Endodermal cell (in vitro differentiated cells): ENCODE results near the gene WRNIP1. TPM values are rescaled to one million over a fixed set of nuclear protein-coding genes. Genes with fewer than 3 reads are reported as not detected.

Experiments used
- DNase-seq: peaks from one replicate; pipeline ENCODE4 v3.0.0-alpha.2; 2017
- H3K27ac ChIP-seq: 2 replicates; pipeline ENCODE4 v1.5.1; 2013; ENCODE audit warnings: mild to moderate bottlenecking, low read depth, low read length, moderate library complexity
- H3K27me3 ChIP-seq: 2 replicates; pipeline ENCODE4 v1.6.1; 2013; ENCODE audit warnings: mild to moderate bottlenecking, low read length, moderate library complexity; ENCODE audit not compliant: insufficient read depth, control insufficient read depth, poor library complexity, severe bottlenecking
- H3K36me3 ChIP-seq: 2 replicates; pipeline ENCODE4 v1.7.0; 2013; ENCODE audit warnings: mild to moderate bottlenecking, low read length, moderate library complexity; ENCODE audit not compliant: control insufficient read depth, insufficient read depth
- H3K4me1 ChIP-seq: one replicate; pipeline ENCODE4 v1.7.0; 2013; ENCODE audit warnings: low read length; ENCODE audit not compliant: control insufficient read depth, insufficient read depth
- H3K4me3 ChIP-seq: 2 replicates; pipeline ENCODE4 v1.5.1; 2013; ENCODE audit warnings: mild to moderate bottlenecking, low read length, moderate library complexity
- H3K9ac ChIP-seq: 2 replicates; pipeline ENCODE4 v1.6.1; 2013; ENCODE audit warnings: mild to moderate bottlenecking, low read length, moderate library complexity; ENCODE audit not compliant: poor library complexity, severe bottlenecking; ENCODE audit errors: extremely low read depth
- H3K9me3 ChIP-seq: 2 replicates; pipeline ENCODE4 v1.6.1; 2013; ENCODE audit warnings: mild to moderate bottlenecking, low read length, moderate library complexity; ENCODE audit not compliant: control insufficient read depth
- H3K27ac Mint-ChIP-seq: 2 replicates; pipeline ENCODE4 v1.8.0; 2020; ENCODE audit warnings: mixed read lengths
- H3K27me3 Mint-ChIP-seq: 2 replicates; pipeline ENCODE4 v1.8.0; 2021; ENCODE audit warnings: mild to moderate bottlenecking, mixed read lengths; ENCODE audit not compliant: insufficient read depth
- H3K36me3 Mint-ChIP-seq: 2 replicates; pipeline ENCODE4 v1.8.0; 2020; ENCODE audit warnings: low read depth, mixed read lengths
- H3K4me1 Mint-ChIP-seq: 2 replicates; pipeline ENCODE4 v1.8.0; 2020; ENCODE audit warnings: mixed read lengths
- H3K4me3 Mint-ChIP-seq: 2 replicates; pipeline ENCODE4 v1.8.0; 2020; ENCODE audit warnings: mild to moderate bottlenecking, moderate library complexity, mixed read lengths
- H3K9me3 Mint-ChIP-seq: 2 replicates; pipeline ENCODE4 v1.8.0; 2020; ENCODE audit warnings: mild to moderate bottlenecking, mixed read lengths
- WGBS, 2 experiments: methylation state at CpG; one replicate each; pipeline versions ENCODE4 v1.1.5 to v1.1.7; 2013; ENCODE audit warnings: missing lambda C conversion rate in 2 of 2, mixed read lengths in 1 of 2; ENCODE audit not compliant: insufficient coverage in 1 of 2, insufficient read length in 1 of 2; 5-methylcytosine and 5-hydroxymethylcytosine counted together
- total RNA-seq, 2 donors: library from RNA; stranded (reverse); fragmentation: NEBNext Ultra II Directional in 1 of 2; extraction: Animal tissue kit (Norgen Biotek cat#: 25700) in 1 of 2; gene quantifications; 2 replicates in 1 of 2; 3 replicates in 1 of 2; pipeline ENCODE4 v1.2.1, GENCODE V29; 2021
- TF ChIP-seq, protein P1 (sequence below): fragments of 200-600 bp; sonication (generic); conservative IDR thresholded peaks from 2 replicates; pipeline ENCODE4 v1.5.0; 2021; ENCODE audit warnings: antibody characterized with exemption, mild to moderate bottlenecking

WRNIP1 gene
- total RNA-seq, 2 donors from 2014 or later, result 30.8 to 33.2 TPM

DNA sequence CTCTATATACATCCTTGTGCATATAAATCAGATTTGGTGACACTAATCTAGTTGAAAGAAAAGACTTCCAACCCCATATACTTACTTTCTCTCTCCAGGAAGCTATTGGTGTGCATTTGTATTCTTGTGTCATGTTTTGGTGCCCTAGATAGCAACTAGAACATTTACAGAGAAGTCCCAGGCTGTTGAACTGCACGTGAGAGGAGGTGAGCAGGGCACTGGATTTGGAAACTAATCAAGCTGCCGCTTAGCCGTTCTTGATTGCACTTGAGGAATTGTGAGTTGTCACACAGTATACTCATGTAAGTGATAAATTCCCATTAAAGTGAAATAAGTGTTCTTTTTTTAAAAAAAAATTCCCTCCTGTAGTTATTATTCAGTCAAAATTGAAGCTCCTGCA is 7.6 kb downstream of the WRNIP1 start:
- Mint-ChIP-seq H3K36me3 (peaks cover 17% of the 10 kb centered on the region), H3K4me3 (no peak overlapping the region), H3K4me1 (peaks cover 26% of the 10 kb centered on the region), H3K27me3 (no peaks in the 10 kb centered on the region), H3K9me3 (no peaks in the 10 kb centered on the region), H3K27ac (no peak overlapping the region)
- no peak overlapping the region for H3K9ac ChIP-seq
- no peaks in the 10 kb centered on the region for H3K27me3 ChIP-seq
- TF ChIP-seq, protein P1, sequence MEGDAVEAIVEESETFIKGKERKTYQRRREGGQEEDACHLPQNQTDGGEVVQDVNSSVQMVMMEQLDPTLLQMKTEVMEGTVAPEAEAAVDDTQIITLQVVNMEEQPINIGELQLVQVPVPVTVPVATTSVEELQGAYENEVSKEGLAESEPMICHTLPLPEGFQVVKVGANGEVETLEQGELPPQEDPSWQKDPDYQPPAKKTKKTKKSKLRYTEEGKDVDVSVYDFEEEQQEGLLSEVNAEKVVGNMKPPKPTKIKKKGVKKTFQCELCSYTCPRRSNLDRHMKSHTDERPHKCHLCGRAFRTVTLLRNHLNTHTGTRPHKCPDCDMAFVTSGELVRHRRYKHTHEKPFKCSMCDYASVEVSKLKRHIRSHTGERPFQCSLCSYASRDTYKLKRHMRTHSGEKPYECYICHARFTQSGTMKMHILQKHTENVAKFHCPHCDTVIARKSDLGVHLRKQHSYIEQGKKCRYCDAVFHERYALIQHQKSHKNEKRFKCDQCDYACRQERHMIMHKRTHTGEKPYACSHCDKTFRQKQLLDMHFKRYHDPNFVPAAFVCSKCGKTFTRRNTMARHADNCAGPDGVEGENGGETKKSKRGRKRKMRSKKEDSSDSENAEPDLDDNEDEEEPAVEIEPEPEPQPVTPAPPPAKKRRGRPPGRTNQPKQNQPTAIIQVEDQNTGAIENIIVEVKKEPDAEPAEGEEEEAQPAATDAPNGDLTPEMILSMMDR, result no peak
- H3K4me3 ChIP-seq, result no peak overlapping the region
- H3K4me1 ChIP-seq, result peaks cover 4% of the 10 kb centered on the region
- peaks cover 65% of the 10 kb centered on the region for H3K36me3 ChIP-seq
- H3K9me3 ChIP-seq, result no peaks in the 10 kb centered on the region
- 94 to 100% methylated on average over 1 to 3 of the region's 3 CpGs for WGBS, 2 experiments
- no peak for DNase-seq
- H3K27ac ChIP-seq, result no peak overlapping the region

DNA sequence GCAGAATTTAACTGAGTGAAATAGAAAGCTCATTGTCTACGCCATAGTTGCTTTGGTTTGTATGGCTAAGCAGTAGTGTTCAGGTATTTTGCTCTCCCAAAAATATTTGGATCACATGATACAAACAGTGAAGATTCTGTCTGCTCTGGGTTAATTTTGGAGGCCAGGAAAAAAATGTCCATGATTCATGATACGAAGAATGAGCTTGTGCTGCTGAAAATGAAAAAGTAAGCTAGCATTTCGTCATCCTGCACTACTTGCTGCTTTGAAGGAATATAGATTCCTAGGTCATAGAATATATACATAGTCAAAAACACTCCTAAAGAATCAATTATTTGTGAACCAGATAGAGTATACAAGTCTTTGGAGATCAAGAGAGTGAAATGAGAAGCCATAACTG is 8.3 kb downstream of the WRNIP1 start:
- Mint-ChIP-seq H3K4me3 (no peak overlapping the region), H3K36me3 (peaks cover 17% of the 10 kb centered on the region), H3K27ac (no peak overlapping the region), H3K9me3 (no peaks in the 10 kb centered on the region), H3K27me3 (no peaks in the 10 kb centered on the region), H3K4me1 (peaks cover 21% of the 10 kb centered on the region)
- H3K27me3 ChIP-seq, result no peaks in the 10 kb centered on the region
- peaks cover 65% of the 10 kb centered on the region for H3K36me3 ChIP-seq
- H3K4me1 ChIP-seq, result peaks cover 4% of the 10 kb centered on the region
- no peak overlapping the region for H3K27ac ChIP-seq
- WGBS, 2 experiments, result 74 to 77% methylated on average over 2 to 3 of the region's 3 CpGs
- TF ChIP-seq, protein P1, result no peak
- H3K9me3 ChIP-seq, result no peaks in the 10 kb centered on the region
- no peak for DNase-seq
- H3K9ac ChIP-seq, result no peak overlapping the region
- no peak overlapping the region for H3K4me3 ChIP-seq

DNA sequence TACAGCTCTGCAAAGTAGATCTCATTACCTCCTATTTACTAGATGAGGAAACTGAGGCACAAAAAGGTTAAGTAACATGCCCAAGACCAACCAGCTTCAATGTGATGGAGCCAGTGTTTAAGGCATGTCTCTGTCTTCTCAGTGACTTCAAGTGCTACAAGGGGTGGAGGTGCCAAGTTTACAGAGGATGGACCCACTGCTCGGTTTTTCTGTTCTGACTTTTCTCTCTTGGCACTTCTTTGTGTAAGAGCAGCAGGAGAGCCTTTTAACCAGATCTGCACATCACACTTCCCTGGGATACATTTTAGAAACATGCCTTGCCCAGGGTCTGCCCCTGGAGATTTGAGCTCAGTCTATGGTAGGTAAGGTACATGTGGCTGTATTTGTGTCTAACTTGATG is 9.8 kb downstream of the WRNIP1 start:
- no peak overlapping the region for H3K27ac ChIP-seq
- Mint-ChIP-seq H3K4me3 (no peak overlapping the region), H3K27ac (no peak overlapping the region), H3K27me3 (no peaks in the 10 kb centered on the region), H3K9me3 (no peaks in the 10 kb centered on the region), H3K36me3 (peaks cover 26% of the 10 kb centered on the region), H3K4me1 (peaks cover 10% of the 10 kb centered on the region)
- no peak overlapping the region for H3K9ac ChIP-seq
- no peaks in the 10 kb centered on the region for H3K27me3 ChIP-seq
- no peak overlapping the region for H3K4me3 ChIP-seq
- H3K36me3 ChIP-seq, result peaks cover 73% of the 10 kb centered on the region
- WGBS, 2 experiments, result 90% methylated on average over 1 of the region's 1 CpG; no CpG with 5 or more reads in 1 of the 2 experiments
- H3K4me1 ChIP-seq, result peaks cover 3% of the 10 kb centered on the region
- TF ChIP-seq, protein P1, result no peak
- DNase-seq, result no peak
- no peaks in the 10 kb centered on the region for H3K9me3 ChIP-seq
